Psoas muscle (tissue), 8 donors: ENCODE data around the gene SNAPC4. TPM values are rescaled to one million over a fixed set of nuclear protein-coding genes. Genes with fewer than 3 reads are reported as not detected.

Source experiments
- ATAC-seq, 4 donors: fragments of 200-7000 bp; cut with Tn5 transposase; one replicate each; pipeline ENCODE4 v1.9.1; 2020; ENCODE audit warnings: moderate library complexity in 3 of 4, mild to moderate bottlenecking in 2 of 4
- DNase-seq, 2 donors: peaks; one replicate each; pipeline ENCODE4 v3.0.0-alpha.2; 2020
- H3K27ac ChIP-seq: fragments of 200-600 bp; one replicate; pipeline ENCODE4 v1.8.0; 2022
- H3K27me3 ChIP-seq, 3 donors: fragments of 200-600 bp in 1 of 3; one replicate each; pipeline versions ENCODE4 v1.6.1 to v1.8.0; 2013 to 2022; ENCODE audit warnings: low read length in 2 of 3, mild to moderate bottlenecking in 2 of 3, moderate library complexity in 1 of 3; ENCODE audit not compliant: insufficient read depth in 3 of 3
- H3K36me3 ChIP-seq, 2 donors: fragments of 200-600 bp in 1 of 2; one replicate each; pipeline versions ENCODE4 v1.6.1 to v1.8.0; 2013 to 2022; ENCODE audit warnings: low read depth in 1 of 2, mild to moderate bottlenecking in 1 of 2, moderate library complexity in 1 of 2; ENCODE audit not compliant: insufficient read depth in 1 of 2
- H3K4me1 ChIP-seq: fragments of 200-600 bp; one replicate; pipeline ENCODE4 v1.8.0; 2022
- H3K4me3 ChIP-seq: fragments of 200-600 bp; one replicate; pipeline ENCODE4 v1.8.0; 2022; ENCODE audit warnings: mild to moderate bottlenecking
- H3K9me3 ChIP-seq: fragments of 200-600 bp; one replicate; pipeline ENCODE4 v1.8.0; 2022
- CTCF ChIP-seq: fragments of 200-600 bp; IDR thresholded peaks from one replicate; pipeline ENCODE4 v1.8.0; 2022; ENCODE audit warnings: antibody characterized with exemption
- WGBS, 3 donors: extraction: QIAGEN DNeasy Blood & Tissue Kit; methylation state at CpG; one replicate each; pipeline versions ENCODE4 v1.1.6 to v1.1.7; 2013; 5-methylcytosine and 5-hydroxymethylcytosine counted together
- intact Hi-C, 2 donors: fragments of 100-400 bp; cut with DNase I; formaldehyde crosslinking; loops; one replicate each; pipeline versions ENCODE4 v1.11.0 to v1.14.2; 2022
- polyA plus RNA-seq, 3 donors: library from polyadenylated mRNA; stranded (reverse); fragments of 200-250 nt; gene quantifications; one replicate each; pipeline ENCODE4 v1.2.3, GENCODE V29; 2013
- total RNA-seq, 4 donors: library from RNA; stranded (reverse); fragmentation: NEBNext Ultra II Directional in 2 of 4; extraction: Animal tissue kit (Norgen Biotek cat#: 25700) in 2 of 4; gene quantifications; one replicate each; pipeline versions ENCODE4 v1.2.1 to v1.2.4, GENCODE V29; 2021 to 2023
- donor health status: healthy with polysubstance abuse.
- donor health status: DM: no; HTN: no; CAD: no; lungs with moderate emphysema.
- donor health status: Bipolar disorder and iron deficiency.
- donor health status: healthy.
- donor health status: DM: yes; HTN: yes; CAD: no.
- donor health status: DM: no; HTN: no; CAD: no.
- donor health status: DM: no; HTN: no; CAD: no.
- donor health status: DM: yes; HTN: yes; CAD: no.

The SNAPC4 gene
- total and polyA plus RNA-seq, 7 donors: 3.1 to 6.5 (median 4.6) TPM

- H3K4me3 ChIP-seq: peak overlapping the region; percentile 95
- ATAC-seq (no peak), DNase-seq (no peak)
- intact Hi-C loops: no loop called here
- H3K4me1 ChIP-seq: peaks cover 26% of the 10 kb centered on the region
- WGBS, 3 donors: 52 to 54% (median 53%) methylated on average over 37 of the region's 37 CpGs
- no peak for TF ChIP-seq CTCF
- no peak overlapping the region for H3K27ac ChIP-seq
- H3K36me3 ChIP-seq: peaks cover 0 to 39% of the 10 kb centered on the region in 2 donors
- H3K9me3 ChIP-seq: no peaks in the 10 kb centered on the region
- H3K27me3 ChIP-seq: no peaks in the 10 kb centered on the region
These were observed 38.0 kb upstream of the SNAPC4 start for GRCh38 chr9:136437839-136438547.

GRCh38 chr9:136437430-136437829, 37.5 kb upstream of the SNAPC4 start:
- no peak for TF ChIP-seq CTCF
- peak overlapping the region; percentile 95 for H3K4me3 ChIP-seq
- no peaks in the 10 kb centered on the region for H3K27me3 ChIP-seq
- DNase-seq (no peak), ATAC-seq (peak; percentile 15 to 33 (median 22))
- no peaks in the 10 kb centered on the region for H3K9me3 ChIP-seq
- H3K4me1 ChIP-seq: peaks cover 26% of the 10 kb centered on the region
- H3K27ac ChIP-seq: no peak overlapping the region
- WGBS, 3 donors: 47 to 71% (median 65%) methylated on average over 8 of the region's 8 CpGs
- H3K36me3 ChIP-seq: peaks cover 0 to 39% of the 10 kb centered on the region in 2 donors
- intact Hi-C loops: no loop called here

- H3K4me1 ChIP-seq: peaks cover 26% of the 10 kb centered on the region
- no peaks in the 10 kb centered on the region for H3K27me3 ChIP-seq
- TF ChIP-seq CTCF: no peak
- H3K9me3 ChIP-seq: no peaks in the 10 kb centered on the region
- peaks cover 0 to 34% of the 10 kb centered on the region in 2 donors for H3K36me3 ChIP-seq
- ATAC-seq: no peak
- no peak for DNase-seq
- peak overlapping the region; percentile 11 for H3K4me3 ChIP-seq
- intact Hi-C loops: no loop called here
- 84 to 91% (median 88%) methylated on average over 24 to 25 of the region's 25 CpGs for WGBS, 3 donors
- H3K27ac ChIP-seq: no peak overlapping the region
These were observed 36.2 kb upstream of the SNAPC4 start for GRCh38 chr9:136436055-136436634.

DNA sequence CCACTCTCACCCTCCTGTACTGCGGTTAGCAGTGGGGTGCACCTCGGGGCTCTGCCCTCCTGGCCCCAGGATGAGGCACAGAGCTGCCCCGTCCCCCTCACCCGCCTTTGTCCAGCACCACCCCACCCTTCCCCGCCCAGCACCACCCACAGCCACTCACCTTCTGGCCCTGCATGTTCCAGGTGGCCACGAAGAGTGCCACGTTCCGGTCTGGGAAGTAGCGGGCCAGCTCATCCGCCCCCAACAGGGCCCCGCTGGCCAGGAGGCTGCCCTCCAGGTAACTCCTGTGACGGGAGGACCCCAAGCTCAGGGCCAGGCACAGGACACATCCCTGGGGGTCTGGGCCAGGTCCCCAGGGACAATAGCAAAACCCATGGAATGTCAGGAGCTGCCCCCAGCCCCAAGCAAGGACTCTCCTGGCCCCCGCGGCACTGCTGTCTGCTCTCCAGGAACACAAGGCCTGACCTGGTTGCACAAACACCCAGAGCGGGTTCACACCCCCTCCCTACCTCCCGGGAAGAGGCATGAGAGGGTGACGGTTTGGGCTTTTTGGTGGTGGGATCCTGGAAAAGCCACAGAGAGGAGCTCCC, 34.7 kb upstream of the SNAPC4 start:
- no peak for ATAC-seq
- no peak for DNase-seq
- Histone ChIP-seq H3K4me1 (peaks cover 19% of the 10 kb centered on the region), H3K27ac (no peak overlapping the region), H3K4me3 (no peak overlapping the region), H3K27me3 (no peaks in the 10 kb centered on the region), H3K36me3 (peaks cover 0 to 39% of the 10 kb centered on the region in 2 donors), H3K9me3 (no peaks in the 10 kb centered on the region)
- WGBS, 3 donors: 93 to 94% (median 93%) methylated on average over 15 to 17 of the region's 17 CpGs
- intact Hi-C loops: no loop called here
- TF ChIP-seq CTCF: no peak
